Gastroesophageal sphincter (tissue), 4 donors: ENCODE measurements around the gene SYNE3. TPM values are rescaled to one million over a fixed set of nuclear protein-coding genes. Genes with fewer than 3 reads are reported as not detected.
A peak's percentile ranks its signal among the peaks of the same experiment; 100 is the strongest.

Source experiments
- ATAC-seq: fragments of 150-250 bp; one replicate; pipeline ENCODE4 v1.9.1; 2016; ENCODE audit warnings: mild to moderate bottlenecking, moderate library complexity
- H3K27ac ChIP-seq, 4 donors: fragments of 200-600 bp; sonication (generic) in 3 of 4; 1 replicate in 3 of 4; 2 replicates in 1 of 4; pipeline ENCODE4 v1.5.1; 2016 to 2019
- H3K27me3 ChIP-seq: fragments of 200-600 bp; sonication (generic); one replicate; pipeline ENCODE4 v1.5.1; 2019
- H3K36me3 ChIP-seq, 2 donors: fragments of 200-600 bp; sonication (generic); one replicate each; pipeline ENCODE4 v1.5.1; 2019; ENCODE audit warnings: control low read depth in 1 of 2
- H3K4me1 ChIP-seq, 3 donors: fragments of 200-600 bp; sonication (generic); 1 replicate in 2 of 3; 2 replicates in 1 of 3; pipeline ENCODE4 v1.5.1; 2016 to 2019; ENCODE audit warnings: control low read depth in 2 of 3
- H3K4me3 ChIP-seq, 2 donors: fragments of 200-600 bp; sonication (generic); one replicate each; pipeline ENCODE4 v1.5.1; 2019; ENCODE audit warnings: mild to moderate bottlenecking in 1 of 2, moderate library complexity in 1 of 2
- H3K9me3 ChIP-seq, 3 donors: fragments of 200-600 bp; sonication (generic); one replicate each; pipeline ENCODE4 v1.5.1; 2017 to 2019; ENCODE audit warnings: control low read depth in 2 of 3
- CTCF ChIP-seq, 4 experiments: fragments of 200-600 bp in 2 of 4; fragments of 450-650 bp in 2 of 4; sonication (generic) in 1 of 4; IDR thresholded peaks; one replicate each; pipeline ENCODE4 v1.5.1; 2017 to 2019; ENCODE audit warnings: antibody characterized with exemption in 4 of 4, mild to moderate bottlenecking in 2 of 4, moderate library complexity in 2 of 4
- EP300 ChIP-seq: sonication (generic); formaldehyde crosslinking; IDR thresholded peaks from one replicate; pipeline ENCODE4 v1.6.1; 2017; ENCODE audit warnings: antibody characterized with exemption, mild to moderate bottlenecking
- POLR2A ChIP-seq, 2 donors: fragments of 450-650 bp; IDR thresholded peaks; one replicate each; pipeline ENCODE4 v1.6.1; 2017; ENCODE audit warnings: antibody characterized with exemption in 2 of 2, mild to moderate bottlenecking in 2 of 2, moderate library complexity in 1 of 2
- POLR2AphosphoS5 ChIP-seq: sonication (generic); formaldehyde crosslinking; IDR thresholded peaks from one replicate; pipeline ENCODE4 v1.6.1; 2017; ENCODE audit warnings: antibody characterized with exemption
- WGBS, 2 donors: methylation state at CpG; one replicate each; pipeline ENCODE4 v1.1.5; 2018; ENCODE audit warnings: low coverage in 1 of 2; 5-methylcytosine and 5-hydroxymethylcytosine counted together
- total RNA-seq, 4 donors: library from RNA; depleted of rRNA; stranded (reverse); fragments of >200 nt; gene quantifications; one replicate each; pipeline ENCODE4 v1.1.0, GENCODE V29; 2016

Gene SYNE3
- total RNA-seq, 4 donors from 2014 or later = 16.5 to 28.0 (median 20.3) TPM

DNA sequence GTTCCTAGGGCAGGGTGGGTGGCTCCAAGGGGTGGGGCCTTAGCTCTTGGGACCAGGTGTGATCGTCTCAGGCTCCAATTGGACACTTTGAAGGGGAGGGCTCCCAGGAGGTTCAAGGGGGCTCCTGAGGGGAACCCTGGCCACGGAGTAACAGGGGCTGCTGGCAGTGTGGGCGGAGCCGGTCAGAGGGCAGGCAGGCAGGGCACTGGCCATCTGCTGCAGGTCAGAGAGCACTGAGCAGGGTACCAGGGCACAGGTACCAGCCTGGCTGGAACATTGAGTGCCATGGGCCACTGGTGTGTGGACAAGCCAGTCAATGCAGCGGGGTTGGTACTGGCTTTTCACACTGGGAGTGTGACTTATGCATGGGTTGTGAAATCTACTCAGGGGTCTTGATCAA lies 32.2 kb downstream of the SYNE3 start:
- H3K36me3 ChIP-seq = no peaks in the 10 kb centered on the region
- WGBS, 2 donors = 70 to 95% methylated on average over 2 to 5 of the region's 5 CpGs
- no peak for TF ChIP-seq EP300
- no peak for ATAC-seq
- H3K4me3 ChIP-seq = no peak overlapping the region
- peak overlapping the region in 3 of 4 donors; percentile 65 to 79 (median 69) for H3K27ac ChIP-seq
- H3K27me3 ChIP-seq = peaks cover 4% of the 10 kb centered on the region
- no peaks in the 10 kb centered on the region for H3K9me3 ChIP-seq
- peaks cover 0 to 94% (median 57%) of the 10 kb centered on the region in 3 donors for H3K4me1 ChIP-seq

DNA sequence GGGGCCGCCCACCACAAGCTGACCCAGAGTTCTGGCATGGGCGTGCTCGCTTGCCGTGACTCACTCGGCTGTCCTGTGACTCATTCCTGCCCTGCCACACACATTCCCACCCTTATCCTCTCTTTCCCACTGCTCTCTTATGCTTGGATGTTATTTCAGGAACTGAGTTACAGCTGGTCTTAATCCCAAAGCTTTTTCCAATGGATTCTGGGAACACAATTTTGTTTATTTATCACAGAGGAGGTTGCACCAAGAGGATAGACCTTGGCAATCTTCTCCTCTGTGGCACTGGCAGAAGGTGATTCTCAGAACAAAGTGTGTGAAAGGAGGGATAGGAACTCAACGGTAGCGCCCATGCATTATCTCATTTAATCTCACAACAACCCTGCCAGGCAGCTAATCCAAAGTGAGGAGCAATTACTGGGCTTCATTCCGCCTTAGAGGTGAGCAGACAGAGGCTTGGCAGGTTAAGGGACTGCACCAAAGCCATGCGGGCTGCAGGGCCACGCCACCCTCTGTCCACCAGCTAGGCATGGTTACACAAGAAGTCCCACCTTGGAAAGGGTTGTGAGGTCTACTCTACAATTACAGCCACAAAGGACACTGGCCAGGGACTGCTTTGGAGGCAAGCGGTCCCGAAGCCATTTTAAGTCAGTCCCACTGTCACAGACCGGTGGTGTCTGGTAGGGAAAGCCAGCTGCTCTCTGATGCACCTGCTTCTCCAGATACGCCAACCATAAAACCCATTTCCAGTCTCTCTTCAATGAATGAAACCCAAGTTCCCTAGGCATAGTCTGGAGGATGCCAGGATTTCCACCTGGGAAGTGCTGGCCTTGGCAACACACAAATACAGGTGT lies 32.9 kb downstream of the SYNE3 start:
- WGBS, 2 donors = 0 to 30% methylated on average over 5 of the region's 14 CpGs
- Histone ChIP-seq H3K4me1 (peaks cover 0 to 92% (median 55%) of the 10 kb centered on the region in 3 donors), H3K27ac (peak overlapping the region in 3 of 4 donors; percentile 69 to 79 (median 74))

GRCh38 chr14:95482627-95483308 lies 33.7 kb downstream of the SYNE3 start:
- TF ChIP-seq POLR2A (IDR thresholded peaks at IDR 0.05) (no peak), POLR2AphosphoS5 (no peak), CTCF (IDR thresholded peaks at IDR 0.05) (no peak), EP300 (no peak)
- no peak overlapping the region for H3K4me3 ChIP-seq
- peak overlapping the region in 3 of 4 donors; percentile 69 to 79 (median 74) for H3K27ac ChIP-seq
- no peaks in the 10 kb centered on the region for H3K9me3 ChIP-seq
- peaks cover 4% of the 10 kb centered on the region for H3K27me3 ChIP-seq
- H3K36me3 ChIP-seq = no peaks in the 10 kb centered on the region
- WGBS, 2 donors = 83% methylated on average over 2 of the region's 12 CpGs; no CpG with 5 or more reads in 1 of the 2 donors
- no peak for ATAC-seq
- peaks cover 0 to 94% (median 59%) of the 10 kb centered on the region in 3 donors for H3K4me1 ChIP-seq

More for the DNA sequence above, 32.9 kb downstream of the SYNE3 start:
- no peak for TF ChIP-seq CTCF (IDR thresholded peaks at IDR 0.05)
- peak; percentile 96 for TF ChIP-seq POLR2AphosphoS5
- no peak for TF ChIP-seq EP300
- no peak for TF ChIP-seq POLR2A (IDR thresholded peaks at IDR 0.05)
- Histone ChIP-seq H3K36me3 (no peaks in the 10 kb centered on the region), H3K9me3 (no peaks in the 10 kb centered on the region), H3K27me3 (peaks cover 4% of the 10 kb centered on the region), H3K4me3 (no peak overlapping the region)
- peak; percentile 89 for ATAC-seq

DNA sequence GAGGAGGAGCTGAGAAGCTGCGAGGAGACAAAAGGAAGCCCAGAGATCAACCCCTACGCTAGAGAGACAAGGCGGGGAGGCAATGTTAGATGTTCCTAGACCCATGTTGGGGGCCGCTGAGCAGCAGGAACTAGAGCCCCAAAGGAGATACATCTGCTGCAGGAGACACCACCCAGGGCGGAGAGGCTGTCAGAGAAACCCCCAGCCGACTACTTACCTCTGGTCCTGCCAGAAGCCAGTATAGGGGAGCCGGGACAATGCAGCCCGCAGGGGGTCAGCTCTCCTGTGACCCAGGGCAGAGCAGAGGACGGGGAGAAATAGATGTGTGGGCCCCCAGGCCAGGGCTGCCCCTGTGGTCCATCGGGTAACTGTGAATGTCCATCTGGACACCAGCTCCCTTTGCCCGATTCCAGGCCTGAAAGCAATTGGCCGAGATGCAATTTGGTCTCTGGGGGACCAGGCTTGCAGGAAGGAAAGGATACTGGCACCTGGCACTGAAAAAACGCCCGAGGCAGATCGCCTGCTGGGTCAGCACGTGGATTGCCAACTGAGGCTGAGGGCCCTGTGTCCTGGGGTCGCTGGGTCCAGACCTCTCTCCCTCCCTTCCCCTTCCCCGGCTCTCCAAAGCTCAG lies 34.9 kb downstream of the SYNE3 start:
- TF ChIP-seq POLR2AphosphoS5 (no peak), POLR2A (IDR thresholded peaks at IDR 0.05) (no peak), EP300 (no peak), CTCF (IDR thresholded peaks at IDR 0.05) (no peak)
- Histone ChIP-seq H3K9me3 (no peaks in the 10 kb centered on the region), H3K4me1 (peaks cover 0 to 88% (median 59%) of the 10 kb centered on the region in 3 donors), H3K4me3 (no peak overlapping the region), H3K27me3 (peaks cover 4% of the 10 kb centered on the region), H3K36me3 (no peaks in the 10 kb centered on the region), H3K27ac (peak overlapping the region in 3 of 4 donors; percentile 64 to 76 (median 74))
- WGBS, 2 donors = 53 to 78% methylated on average over 2 to 4 of the region's 18 CpGs
- no peak for ATAC-seq

GRCh38 chr14:95480887-95481226 lies 35.6 kb downstream of the SYNE3 start:
- H3K27ac ChIP-seq = peak overlapping the region in 3 of 4 donors; percentile 64 to 76 (median 74)

More at GRCh38 chr14:95480887-95481226, 35.6 kb downstream of the SYNE3 start:
- H3K36me3 ChIP-seq = no peaks in the 10 kb centered on the region
- TF ChIP-seq CTCF (IDR thresholded peaks at IDR 0.05) = no peak
- no peak for TF ChIP-seq POLR2A (IDR thresholded peaks at IDR 0.05)
- no peak for TF ChIP-seq EP300
- TF ChIP-seq POLR2AphosphoS5 = no peak
- peaks cover 4% of the 10 kb centered on the region for H3K27me3 ChIP-seq
- no peaks in the 10 kb centered on the region for H3K9me3 ChIP-seq
- 100% methylated on average over 2 of the region's 9 CpGs; no CpG with 5 or more reads in 1 of the 2 donors for WGBS, 2 donors
- H3K4me3 ChIP-seq = no peak overlapping the region
- ATAC-seq = no peak
- peaks cover 0 to 83% (median 59%) of the 10 kb centered on the region in 3 donors for H3K4me1 ChIP-seq
